Spleen (tissue), 7 donors: Measurements from ENCODE around the gene HNRNPM.

Experiments used
- POLR2AphosphoS5 ChIP-seq, 3 donors: sonication (generic); formaldehyde crosslinking; IDR thresholded peaks; one replicate each; pipeline ENCODE4 v1.5.1; 2017; ENCODE audit warnings: antibody characterized with exemption in 3 of 3
- TF ChIP-seq, protein P1 (sequence below), 11 experiments: fragments of 200-600 bp in 7 of 11; fragments of 450-650 bp in 4 of 11; sonication (generic) in 4 of 11; IDR thresholded peaks in 8 of 11; conservative IDR thresholded peaks in 3 of 11; 1 replicate in 7 of 11; 2 replicates in 4 of 11; pipeline versions ENCODE4 v1.4.0 to v1.8.0; 2016 to 2021; ENCODE audit warnings: antibody characterized with exemption in 11 of 11, inconsistent platforms in 4 of 11, mild to moderate bottlenecking in 1 of 11
- donor health status: DM: no; HTN: no; CAD: no; lungs with moderate emphysema.
- donor health status: DM: no; HTN: no; CAD: no.
- donor health status: DM: no; HTN: no; CAD: no.

DNA sequence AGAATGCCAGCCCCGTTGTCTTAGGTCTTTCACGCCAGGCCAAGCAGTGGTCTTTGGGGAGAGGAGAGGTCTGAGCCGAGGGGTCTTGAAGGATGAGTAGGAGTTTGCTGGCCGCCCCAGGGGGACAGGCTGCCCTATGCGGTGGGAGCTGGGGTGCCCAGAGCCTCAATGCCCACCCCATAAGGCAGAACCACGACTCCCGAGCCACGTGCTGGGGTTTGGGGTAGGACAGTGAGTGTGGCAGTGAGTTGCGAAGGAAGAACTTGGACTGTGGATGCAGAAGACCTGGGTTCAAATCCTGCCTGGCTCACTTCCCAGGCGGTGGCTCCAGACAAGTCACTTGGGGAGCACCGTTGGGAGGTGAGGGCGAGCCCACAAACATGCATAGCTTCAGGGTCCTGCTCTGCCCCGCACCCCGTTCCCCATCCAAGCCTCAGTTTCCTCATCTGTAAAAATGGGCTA is 49.1 kb upstream of the HNRNPM start:
- TF ChIP-seq, protein P1, sequence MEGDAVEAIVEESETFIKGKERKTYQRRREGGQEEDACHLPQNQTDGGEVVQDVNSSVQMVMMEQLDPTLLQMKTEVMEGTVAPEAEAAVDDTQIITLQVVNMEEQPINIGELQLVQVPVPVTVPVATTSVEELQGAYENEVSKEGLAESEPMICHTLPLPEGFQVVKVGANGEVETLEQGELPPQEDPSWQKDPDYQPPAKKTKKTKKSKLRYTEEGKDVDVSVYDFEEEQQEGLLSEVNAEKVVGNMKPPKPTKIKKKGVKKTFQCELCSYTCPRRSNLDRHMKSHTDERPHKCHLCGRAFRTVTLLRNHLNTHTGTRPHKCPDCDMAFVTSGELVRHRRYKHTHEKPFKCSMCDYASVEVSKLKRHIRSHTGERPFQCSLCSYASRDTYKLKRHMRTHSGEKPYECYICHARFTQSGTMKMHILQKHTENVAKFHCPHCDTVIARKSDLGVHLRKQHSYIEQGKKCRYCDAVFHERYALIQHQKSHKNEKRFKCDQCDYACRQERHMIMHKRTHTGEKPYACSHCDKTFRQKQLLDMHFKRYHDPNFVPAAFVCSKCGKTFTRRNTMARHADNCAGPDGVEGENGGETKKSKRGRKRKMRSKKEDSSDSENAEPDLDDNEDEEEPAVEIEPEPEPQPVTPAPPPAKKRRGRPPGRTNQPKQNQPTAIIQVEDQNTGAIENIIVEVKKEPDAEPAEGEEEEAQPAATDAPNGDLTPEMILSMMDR (IDR thresholded peaks at IDR 0.05 in 8 of 11, conservative IDR thresholded peaks at IDR 0.05 in 3 of 11), result no peak
- no peak for TF ChIP-seq POLR2AphosphoS5 (IDR thresholded peaks at IDR 0.05)
